HCT116 (cell line): ENCODE data around the gene RIPOR3. TPM values are rescaled to one million over a fixed set of nuclear protein-coding genes. Genes with fewer than 3 reads are reported as not detected.

Experiments used
- ATAC-seq: fragments of 200-7000 bp; cut with Tn5 transposase; 2 replicates; pipeline ENCODE4 v1.9.1; 2020; ENCODE audit warnings: mild to moderate bottlenecking, moderate library complexity
- BruUV-seq: library from RNA; stranded (reverse); fragments of 400-500 nt; replicated peaks from 2 replicates; lab custom pipeline; 2021; lab: Mats Ljungman, UMichigan
- CTCF ChIA-PET: fragments of 300-600 bp; sonication (Branson Sonifier 250); formaldehyde crosslinking; loops from one replicate; lab custom pipeline; 2021; ENCODE audit warnings: antibody characterized with exemption; lab: Charles Lee
- POLR2A ChIA-PET: fragments of 300-600, 350-600 bp; sonication (Branson Sonifier 250); formaldehyde crosslinking; loops from one replicate; lab custom pipeline; 2021; ENCODE audit warnings: antibody characterized with exemption; lab: Charles Lee
- RAD21 ChIA-PET, 2 experiments: fragments of 300-600 bp; sonication (Branson Sonifier 250); formaldehyde crosslinking; loops; one replicate each; lab custom pipeline; 2023; ENCODE audit warnings: low total read pairs in 2 of 2; ENCODE audit not compliant: uncharacterized antibody in 2 of 2, unreplicated experiment in 2 of 2, low non-redundant PET in 1 of 2; lab: Charles Lee
- DNase-seq: peaks from one replicate; pipeline ENCODE4 v3.0.0-alpha.2; 2010; ENCODE audit warnings: low read depth, low spot score
- H2AFZ ChIP-seq: fragments of 200-600 bp; shearing (Covaris generic), sonication (generic); 2 replicates; pipeline ENCODE4 v1.6.1; 2017; ENCODE audit warnings: low read depth, mixed run types, mixed read lengths, antibody characterized with exemption, low read length; ENCODE audit not compliant: poor library complexity, severe bottlenecking
- H3K27ac ChIP-seq: 2 replicates; pipeline ENCODE4 v1.5.1; 2012; ENCODE audit warnings: low read depth, low read length
- H3K27me3 ChIP-seq: fragments of 200-600 bp; sonication (generic); 2 replicates; pipeline ENCODE4 v1.6.1; 2016; ENCODE audit warnings: mixed run types, low read length, mixed read lengths; ENCODE audit not compliant: insufficient read depth
- H3K36me3 ChIP-seq, 2 experiments: fragments of 200-500 bp in 1 of 2; fragments of 200-600 bp in 1 of 2; sonication (Bioruptor generic) in 1 of 2; sonication (generic) in 1 of 2; 2 replicates each; pipeline versions ENCODE4 v1.5.1 to v1.6.1; 2014 to 2016; ENCODE audit warnings: low read length in 2 of 2, inconsistent platforms in 1 of 2, mixed read lengths in 1 of 2, mixed run types in 1 of 2; ENCODE audit not compliant: insufficient read depth in 2 of 2, control insufficient read depth in 1 of 2
- H3K4me1 ChIP-seq, 2 experiments: fragments of 200-600 bp in 1 of 2; sonication (generic) in 1 of 2; 2 replicates each; pipeline versions ENCODE4 v1.5.1 to v1.6.1; 2012 to 2017; ENCODE audit warnings: low read length in 2 of 2, inconsistent platforms in 1 of 2, mild to moderate bottlenecking in 1 of 2, mixed read lengths in 1 of 2, mixed run types in 1 of 2, moderate library complexity in 1 of 2; ENCODE audit not compliant: insufficient read depth in 2 of 2, control insufficient read depth in 1 of 2
- H3K4me2 ChIP-seq: fragments of 200-600 bp; sonication (generic); 2 replicates; pipeline ENCODE4 v1.6.1; 2017; ENCODE audit warnings: mixed run types, low read length, mixed read lengths
- H3K4me3 ChIP-seq, 2 experiments: fragments of 200-600 bp in 1 of 2; sonication (generic) in 1 of 2; replicated peaks in 1 of 2; 2 replicates each; pipeline ENCODE4 v1.5.1; 2011 to 2016; ENCODE audit warnings: low read length in 2 of 2, control low read depth in 1 of 2, low read depth in 1 of 2, mild to moderate bottlenecking in 1 of 2, mixed read lengths in 1 of 2, mixed run types in 1 of 2
- H3K79me2 ChIP-seq: fragments of 200-600 bp; sonication (generic); 2 replicates; pipeline ENCODE4 v1.6.1; 2017; ENCODE audit warnings: mild to moderate bottlenecking, mixed run types, low read length, moderate library complexity, mixed read lengths; ENCODE audit not compliant: insufficient read depth
- H3K9ac ChIP-seq: fragments of 200-600 bp; sonication (generic); 2 replicates; pipeline ENCODE4 v1.6.1; 2016; ENCODE audit warnings: low read length, mixed read lengths
- H3K9me2 ChIP-seq: fragments of 200-600 bp; sonication (generic), shearing (Covaris generic); 2 replicates; pipeline ENCODE4 v1.6.1; 2017; ENCODE audit warnings: mixed run types, mild to moderate bottlenecking, moderate library complexity; ENCODE audit not compliant: insufficient read depth
- H3K9me3 ChIP-seq, 2 experiments: fragments of 200-500 bp in 1 of 2; fragments of 200-600 bp in 1 of 2; sonication (Bioruptor generic) in 1 of 2; sonication (generic) in 1 of 2; 2 replicates each; pipeline ENCODE4 v1.6.1; 2014 to 2017; ENCODE audit warnings: low read length in 2 of 2, mixed read lengths in 2 of 2, inconsistent platforms in 1 of 2, low read depth in 1 of 2, mild to moderate bottlenecking in 1 of 2, mixed run types in 1 of 2, moderate library complexity in 1 of 2; ENCODE audit not compliant: control insufficient read depth in 1 of 2, insufficient read depth in 1 of 2
- H4K20me1 ChIP-seq: fragments of 200-600 bp; sonication (generic), shearing (Covaris generic); 2 replicates; pipeline ENCODE4 v1.6.1; 2017; ENCODE audit warnings: mixed run types, mild to moderate bottlenecking, moderate library complexity; ENCODE audit not compliant: insufficient read depth
- CEBPB ChIP-seq: IDR thresholded peaks from 2 replicates; pipeline ENCODE4 v1.6.1; 2012; ENCODE audit warnings: low read depth
- EGR1 ChIP-seq: IDR thresholded peaks from 2 replicates; pipeline ENCODE4 v1.6.1; 2012; ENCODE audit warnings: low read depth
- ELF1 ChIP-seq: IDR thresholded peaks from 2 replicates; pipeline ENCODE4 v1.6.1; 2012; ENCODE audit warnings: low read depth, borderline replicate concordance
- EZH2 ChIP-seq: fragments of 200-600 bp; sonication (generic); IDR thresholded peaks from 2 replicates; pipeline ENCODE4 v1.6.1; 2017; ENCODE audit warnings: antibody characterized with exemption, mixed run types
- EZH2phosphoT487 ChIP-seq: fragments of 200-600 bp; IDR thresholded peaks from 2 replicates; pipeline ENCODE4 v1.6.1; 2018; ENCODE audit warnings: antibody characterized with exemption, borderline replicate concordance
- FOSL1 ChIP-seq: IDR thresholded peaks from 2 replicates; pipeline ENCODE4 v1.6.1; 2012; ENCODE audit warnings: low read depth
- JUND ChIP-seq: IDR thresholded peaks from 2 replicates; pipeline ENCODE4 v1.6.1; 2012
- POLR2A ChIP-seq: IDR thresholded peaks from 2 replicates; pipeline ENCODE4 v1.7.0; 2011; ENCODE audit warnings: borderline replicate concordance; ENCODE audit not compliant: insufficient read depth, insufficient read length; ENCODE audit errors: extremely low read depth
- POLR2AphosphoS5 ChIP-seq: IDR thresholded peaks from 2 replicates; pipeline ENCODE4 v1.6.1; 2011; ENCODE audit warnings: mild to moderate bottlenecking, low read depth, low read length, moderate library complexity
- RAD21 ChIP-seq: IDR thresholded peaks from 2 replicates; pipeline ENCODE4 v1.6.1; 2012; ENCODE audit warnings: low read depth, mild to moderate bottlenecking
- REST ChIP-seq: IDR thresholded peaks from 2 replicates; pipeline ENCODE4 v1.6.1; 2012; ENCODE audit warnings: low read depth
- SP1 ChIP-seq: IDR thresholded peaks from 2 replicates; pipeline ENCODE4 v1.6.1; 2012; ENCODE audit warnings: low read depth
- SRF ChIP-seq: IDR thresholded peaks from 2 replicates; pipeline ENCODE4 v1.6.1; 2012; ENCODE audit warnings: low read depth
- TCF7L2 ChIP-seq: IDR thresholded peaks from 2 replicates; pipeline ENCODE4 v1.7.0; 2011; ENCODE audit warnings: borderline replicate concordance, inconsistent platforms; ENCODE audit not compliant: insufficient read depth, insufficient read length; ENCODE audit errors: extremely low read depth
- YY1 ChIP-seq: IDR thresholded peaks from 2 replicates; pipeline ENCODE4 v1.6.1; 2011; ENCODE audit warnings: low read length, low read depth, moderate library complexity, mild to moderate bottlenecking; ENCODE audit not compliant: insufficient replicate concordance; ENCODE audit errors: extremely low read depth
- ZBTB33 ChIP-seq: IDR thresholded peaks from 2 replicates; pipeline ENCODE4 v1.6.1; 2011; ENCODE audit warnings: mild to moderate bottlenecking, low read length, moderate library complexity; ENCODE audit not compliant: insufficient replicate concordance; ENCODE audit errors: extremely low read depth
- ZFX ChIP-seq: fragments of 450-650 bp; IDR thresholded peaks from 2 replicates; pipeline ENCODE4 v1.6.1; 2017
- ZNF274 ChIP-seq: fragments of 200-500 bp; sonication (Bioruptor generic); IDR thresholded peaks from 2 replicates; pipeline ENCODE4 v1.6.1; 2014; ENCODE audit warnings: mild to moderate bottlenecking, low read depth, low read length, inconsistent platforms
- intact Hi-C: fragments of 100-400 bp; cut with micrococcal nuclease; formaldehyde crosslinking; loops from 2 replicates; pipeline ENCODE4 v1.10.0; 2022
- total RNA-seq: library from RNA; stranded (reverse); gene quantifications from one replicate; pipeline ENCODE4 v1.2.1, GENCODE V29; 2021; ENCODE audit not compliant: unreplicated experiment
- TF ChIP-seq, protein P1 (sequence below): IDR thresholded peaks from 2 replicates; pipeline ENCODE4 v1.6.1; 2012
- TF ChIP-seq, protein P2 (sequence below), 3 experiments: fragments of 200-600 bp in 1 of 3; sonication (generic) in 1 of 3; IDR thresholded peaks in 2 of 3; conservative IDR thresholded peaks in 1 of 3; 2 replicates each; pipeline ENCODE4 v1.5.1; 2012 to 2017; ENCODE audit warnings: low read depth in 2 of 3, low read length in 2 of 3, antibody characterized with exemption in 1 of 3, borderline replicate concordance in 1 of 3, control low read depth in 1 of 3, mild to moderate bottlenecking in 1 of 3, mixed read lengths in 1 of 3, mixed run types in 1 of 3, moderate library complexity in 1 of 3; ENCODE audit not compliant: insufficient read depth in 1 of 3

Gene RIPOR3
- total RNA-seq, 1 experiment from 2014 or later, result 0.22 TPM

GRCh38 chr20:50604451-50604850 lies 86.9 kb downstream of the RIPOR3 start:
- no peaks in the 10 kb centered on the region for H3K9me3 ChIP-seq

More at GRCh38 chr20:50604451-50604850, 86.9 kb downstream of the RIPOR3 start:
- H3K4me3 ChIP-seq, result no peak overlapping the region
- intact Hi-C loops, result no loop called here
- H4K20me1 ChIP-seq, result no peaks in the 10 kb centered on the region
- ChIA-PET RAD21 (no interaction called here), CTCF (no interaction called here), POLR2A (no interaction called here)
- H3K4me2 ChIP-seq, result no peak overlapping the region
- TF ChIP-seq FOSL1 (no peak), YY1 (no peak), ZFX (no peak), ELF1 (no peak), TCF7L2 (no peak), REST (no peak), EGR1 (no peak), JUND (no peak), SRF (no peak), ZNF274 (no peak), SP1 (no peak), POLR2AphosphoS5 (no peak), EZH2phosphoT487 (no peak), POLR2A (no peak), CEBPB (no peak), EZH2 (no peak), ZBTB33 (no peak), RAD21 (no peak)
- TF ChIP-seq, protein P1, sequence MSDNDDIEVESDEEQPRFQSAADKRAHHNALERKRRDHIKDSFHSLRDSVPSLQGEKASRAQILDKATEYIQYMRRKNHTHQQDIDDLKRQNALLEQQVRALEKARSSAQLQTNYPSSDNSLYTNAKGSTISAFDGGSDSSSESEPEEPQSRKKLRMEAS, result no peak
- TF ChIP-seq, protein P2, sequence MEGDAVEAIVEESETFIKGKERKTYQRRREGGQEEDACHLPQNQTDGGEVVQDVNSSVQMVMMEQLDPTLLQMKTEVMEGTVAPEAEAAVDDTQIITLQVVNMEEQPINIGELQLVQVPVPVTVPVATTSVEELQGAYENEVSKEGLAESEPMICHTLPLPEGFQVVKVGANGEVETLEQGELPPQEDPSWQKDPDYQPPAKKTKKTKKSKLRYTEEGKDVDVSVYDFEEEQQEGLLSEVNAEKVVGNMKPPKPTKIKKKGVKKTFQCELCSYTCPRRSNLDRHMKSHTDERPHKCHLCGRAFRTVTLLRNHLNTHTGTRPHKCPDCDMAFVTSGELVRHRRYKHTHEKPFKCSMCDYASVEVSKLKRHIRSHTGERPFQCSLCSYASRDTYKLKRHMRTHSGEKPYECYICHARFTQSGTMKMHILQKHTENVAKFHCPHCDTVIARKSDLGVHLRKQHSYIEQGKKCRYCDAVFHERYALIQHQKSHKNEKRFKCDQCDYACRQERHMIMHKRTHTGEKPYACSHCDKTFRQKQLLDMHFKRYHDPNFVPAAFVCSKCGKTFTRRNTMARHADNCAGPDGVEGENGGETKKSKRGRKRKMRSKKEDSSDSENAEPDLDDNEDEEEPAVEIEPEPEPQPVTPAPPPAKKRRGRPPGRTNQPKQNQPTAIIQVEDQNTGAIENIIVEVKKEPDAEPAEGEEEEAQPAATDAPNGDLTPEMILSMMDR (IDR thresholded peaks at IDR 0.05 in 2 of 3, conservative IDR thresholded peaks at IDR 0.05 in 1 of 3; ENCODE audit: borderline replicate concordance in 1 of 3, insufficient read depth in 1 of 3, low read depth in 2 of 3, low read length in 2 of 3), result no peak
- no peaks in the 10 kb centered on the region for H3K79me2 ChIP-seq
- no peaks in the 10 kb centered on the region for H3K27me3 ChIP-seq
- BruUV-seq, result no TSS peak
- H2AFZ ChIP-seq, result no peak overlapping the region
- ATAC-seq (no peak), DNase-seq (no peak)
- no peaks in the 10 kb centered on the region for H3K9me2 ChIP-seq
- no peak overlapping the region for H3K9ac ChIP-seq
- H3K4me1 ChIP-seq, result peaks cover 2 to 9% of the 10 kb centered on the region in 2 experiments; a peak in 1 of 4 replicates
- no peaks in the 10 kb centered on the region for H3K36me3 ChIP-seq
- H3K27ac ChIP-seq, result no peak overlapping the region
